H1 (cell line): ENCODE results near the gene SNRPA1. TPM values are rescaled to one million over a fixed set of nuclear protein-coding genes. Genes with fewer than 3 reads are reported as not detected.

Source experiments
- CTCF ChIA-PET: fragments of 300-600 bp; sonication (Branson Sonifier 250); formaldehyde crosslinking; loops from one replicate; lab custom pipeline; 2021; ENCODE audit not compliant: partially characterized antibody; lab: Charles Lee
- POLR2A ChIA-PET: fragments of 300-600 bp; sonication (Branson Sonifier 250); formaldehyde crosslinking; loops from one replicate; lab custom pipeline; 2021; ENCODE audit warnings: inconsistent platforms; ENCODE audit not compliant: partially characterized antibody; lab: Charles Lee
- DNase-seq, 2 experiments: peaks; one replicate each; pipeline versions ENCODE4 v3.0.0 to v3.0.0-alpha.2; 2010 to 2022; ENCODE audit warnings: low spot score in 2 of 2, low read depth in 1 of 2, mixed read lengths in 1 of 2
- FAIRE-seq: peaks from 2 replicates; lab custom pipeline; 2011; peaks lifted over from hg19 to GRCh38; lab: Jason Lieb, UNC
- H2AFZ ChIP-seq: 2 replicates; pipeline ENCODE4 v1.8.1; 2012; ENCODE audit warnings: low read length, inconsistent platforms
- H2AK5ac ChIP-seq: 2 replicates; pipeline ENCODE4 v1.6.1; 2013; ENCODE audit warnings: low read depth, low read length
- H2BK120ac ChIP-seq: replicated peaks from 2 replicates; pipeline ENCODE3; 2013; ENCODE audit warnings: low read depth, low read length, inconsistent platforms
- H2BK12ac ChIP-seq: 2 replicates; pipeline ENCODE4 v1.6.1; 2013; ENCODE audit warnings: low read depth, low read length
- H2BK15ac ChIP-seq: 2 replicates; pipeline ENCODE4 v1.6.1; 2013; ENCODE audit warnings: low read length
- H2BK20ac ChIP-seq: 2 replicates; pipeline ENCODE4 v1.6.1; 2013; ENCODE audit warnings: low read length
- H2BK5ac ChIP-seq: 2 replicates; pipeline ENCODE4 v1.6.1; 2013; ENCODE audit warnings: low read depth, low read length
- H3K14ac ChIP-seq: 2 replicates; pipeline ENCODE4 v1.6.1; 2013; ENCODE audit warnings: inconsistent platforms; ENCODE audit not compliant: insufficient read length
- H3K18ac ChIP-seq: 2 replicates; pipeline ENCODE4 v1.6.1; 2013; ENCODE audit warnings: low read length; ENCODE audit errors: extremely low read depth
- H3K23ac ChIP-seq: 2 replicates; pipeline ENCODE4 v1.6.1; 2013; ENCODE audit warnings: inconsistent platforms; ENCODE audit not compliant: insufficient read length
- H3K23me2 ChIP-seq: 2 replicates; pipeline ENCODE4 v1.6.1; 2013; ENCODE audit warnings: low read depth, low read length
- H3K27ac ChIP-seq: 2 replicates; pipeline ENCODE4 v1.6.1; 2011; ENCODE audit warnings: low read depth, low read length, inconsistent platforms
- H3K27me3 ChIP-seq, 4 experiments: replicated peaks in 1 of 4; 1 replicate in 1 of 4; 2 replicates in 3 of 4; pipeline versions ENCODE4 v1.6.1 to v1.8.1; 2011 to 2013; ENCODE audit warnings: low read length in 3 of 4, mild to moderate bottlenecking in 3 of 4, inconsistent platforms in 2 of 4, mixed read lengths in 2 of 4, moderate library complexity in 1 of 4; ENCODE audit not compliant: control insufficient read depth in 3 of 4, insufficient read depth in 3 of 4; ENCODE audit errors: extremely low read depth in 1 of 4
- H3K36me3 ChIP-seq, 4 experiments: 2 replicates each; pipeline versions ENCODE4 v1.6.1 to v1.8.1; 2011 to 2013; ENCODE audit warnings: mild to moderate bottlenecking in 4 of 4, low read length in 3 of 4, moderate library complexity in 2 of 4, control low read depth in 1 of 4, inconsistent platforms in 1 of 4; ENCODE audit not compliant: insufficient read depth in 4 of 4, control insufficient read depth in 2 of 4
- H3K4ac ChIP-seq: replicated peaks from 2 replicates; pipeline ENCODE3; 2013; ENCODE audit warnings: low read length, low read depth, mixed read lengths, inconsistent platforms; ENCODE audit not compliant: insufficient read length
- H3K4me1 ChIP-seq, 4 experiments: replicated peaks in 1 of 4; 1 replicate in 1 of 4; 2 replicates in 3 of 4; pipeline versions ENCODE4 v1.6.1 to v1.8.1; 2011 to 2013; ENCODE audit warnings: low read length in 3 of 4, inconsistent platforms in 2 of 4, mixed read lengths in 1 of 4; ENCODE audit not compliant: insufficient read depth in 4 of 4, control insufficient read depth in 3 of 4
- H3K4me2 ChIP-seq, 2 experiments: 2 replicates each; pipeline versions ENCODE4 v1.6.1 to v1.8.1; 2011 to 2013; ENCODE audit warnings: low read depth in 2 of 2, low read length in 2 of 2, control low read depth in 1 of 2, inconsistent platforms in 1 of 2, mild to moderate bottlenecking in 1 of 2; ENCODE audit not compliant: insufficient read depth in 1 of 2
- H3K4me3 ChIP-seq, 4 experiments: fragments of 200-600, 300-600 bp in 1 of 4; sonication (generic), shearing (Covaris generic), sonication (Bioruptor Twin) in 1 of 4; 2 replicates each; pipeline versions ENCODE4 v1.5.1 to v1.8.1; 2011 to 2016; ENCODE audit warnings: low read length in 4 of 4, low read depth in 3 of 4, control low read depth in 2 of 4, inconsistent platforms in 2 of 4, mild to moderate bottlenecking in 2 of 4, mixed read lengths in 1 of 4, moderate library complexity in 1 of 4; ENCODE audit not compliant: insufficient read depth in 2 of 4; ENCODE audit errors: extremely low read depth in 1 of 4
- H3K56ac ChIP-seq: replicated peaks from 2 replicates; pipeline ENCODE3; 2013; ENCODE audit warnings: low read depth, mild to moderate bottlenecking, mixed read lengths, low read length, inconsistent platforms; ENCODE audit not compliant: insufficient read length
- H3K79me1 ChIP-seq: 2 replicates; pipeline ENCODE4 v1.6.1; 2013; ENCODE audit warnings: low read depth, low read length, control low read depth
- H3K79me2 ChIP-seq, 2 experiments: 2 replicates each; pipeline versions ENCODE4 v1.6.1 to v1.8.1; 2012 to 2013; ENCODE audit warnings: low read length in 2 of 2, mild to moderate bottlenecking in 2 of 2, inconsistent platforms in 1 of 2; ENCODE audit not compliant: insufficient read depth in 2 of 2, control insufficient read depth in 1 of 2
- H3K9ac ChIP-seq, 4 experiments: replicated peaks in 1 of 4; 1 replicate in 1 of 4; 2 replicates in 3 of 4; pipeline versions ENCODE4 v1.6.1 to v1.8.1; 2011 to 2013; ENCODE audit warnings: low read depth in 3 of 4, low read length in 3 of 4, control low read depth in 2 of 4, mild to moderate bottlenecking in 2 of 4, moderate library complexity in 2 of 4, inconsistent platforms in 1 of 4; ENCODE audit errors: extremely low read depth in 1 of 4
- H3K9me3 ChIP-seq, 2 experiments: 2 replicates each; pipeline versions ENCODE4 v1.6.1 to v1.8.1; 2012 to 2013; ENCODE audit warnings: mild to moderate bottlenecking in 2 of 2, moderate library complexity in 2 of 2, control low read depth in 1 of 2, inconsistent platforms in 1 of 2, low read depth in 1 of 2, low read length in 1 of 2, mixed read lengths in 1 of 2; ENCODE audit not compliant: insufficient read depth in 2 of 2
- H4K20me1 ChIP-seq, 2 experiments: replicated peaks in 1 of 2; 2 replicates each; pipeline versions ENCODE3 to v1.8.1; 2011 to 2013; ENCODE audit warnings: inconsistent platforms in 2 of 2, low read length in 2 of 2, mild to moderate bottlenecking in 1 of 2; ENCODE audit not compliant: insufficient read depth in 2 of 2, control insufficient read depth in 1 of 2
- H4K5ac ChIP-seq: 2 replicates; pipeline ENCODE4 v1.6.1; 2013; ENCODE audit warnings: low read length, low read depth, mixed read lengths, inconsistent platforms; ENCODE audit not compliant: insufficient read length
- H4K8ac ChIP-seq: 2 replicates; pipeline ENCODE4 v1.8.0; 2013; ENCODE audit warnings: mild to moderate bottlenecking, moderate library complexity, low read length, inconsistent platforms; ENCODE audit not compliant: insufficient read depth; ENCODE audit errors: extremely low read depth
- H4K91ac ChIP-seq: replicated peaks from 2 replicates; pipeline ENCODE3; 2013; ENCODE audit warnings: low read length, mixed read lengths, inconsistent platforms; ENCODE audit not compliant: insufficient read length
- RAD21 ChIP-seq, 2 experiments: IDR thresholded peaks in 1 of 2; conservative IDR thresholded peaks in 1 of 2; 2 replicates each; pipeline ENCODE4 v1.6.1; 2011; ENCODE audit warnings: low read depth in 2 of 2, low read length in 2 of 2, improper control_type of control experiment in 1 of 2, inconsistent platforms in 1 of 2, mild to moderate bottlenecking in 1 of 2, moderate library complexity in 1 of 2
- SP2 ChIP-seq: IDR thresholded peaks from 2 replicates; pipeline ENCODE4 v1.6.1; 2012; ENCODE audit warnings: mild to moderate bottlenecking, low read length, inconsistent platforms
- WGBS, 2 experiments: shearing (Covaris generic) in 1 of 2; methylation state at CpG; one replicate each; pipeline versions ENCODE4 v1.1.6 to v1.1.7; 2013 to 2015; ENCODE audit warnings: low lambda C conversion rate in 2 of 2, mixed read lengths in 2 of 2, inconsistent platforms in 1 of 2, low coverage in 1 of 2, missing lambda C conversion rate in 1 of 2; ENCODE audit not compliant: insufficient replicate concordance in 2 of 2, insufficient coverage in 1 of 2, insufficient read length in 1 of 2; ENCODE audit errors: extremely low coverage in 1 of 2, missing lambda C conversion rate in 1 of 2; 5-methylcytosine and 5-hydroxymethylcytosine counted together
- polyA plus RNA-seq, 7 experiments: library from polyadenylated mRNA; depleted of rRNA in 3 of 7; stranded (reverse) in 5 of 7; unstranded in 2 of 7; fragments of >200 nt in 5 of 7; fragments of 200-250 nt in 2 of 7; gene quantifications; 1 replicate in 5 of 7; 2 replicates in 1 of 7; 4 replicates in 1 of 7; pipeline versions ENCODE4 v1.2.1 to v1.2.3, GENCODE V29; 2011 to 2013; ENCODE audit warnings: missing spikeins in 2 of 7, mixed read lengths in 2 of 7
- total RNA-seq: library from RNA; stranded (reverse); fragmentation: NEBNext Ultra II Directional; extraction: Animal tissue kit (Norgen Biotek cat#: 25700); gene quantifications from 2 replicates; pipeline ENCODE4 v1.2.1, GENCODE V29; 2021
- TF ChIP-seq, protein P1 (sequence below), 3 experiments: IDR thresholded peaks; 1 replicate in 2 of 3; 2 replicates in 1 of 3; pipeline versions ENCODE4 v1.5.1 to v1.6.1; 2011; ENCODE audit warnings: low read length in 3 of 3, mild to moderate bottlenecking in 3 of 3, inconsistent platforms in 2 of 3, low read depth in 1 of 3, moderate library complexity in 1 of 3; ENCODE audit not compliant: insufficient read depth in 1 of 3; ENCODE audit errors: control extremely low read depth in 1 of 3

SNRPA1 gene
- total and polyA plus RNA-seq, 2 of the 8 experiments (the other 6 are each of a cell fraction or from before 2014, with no cell fraction given) = 140 to 221 TPM

DNA sequence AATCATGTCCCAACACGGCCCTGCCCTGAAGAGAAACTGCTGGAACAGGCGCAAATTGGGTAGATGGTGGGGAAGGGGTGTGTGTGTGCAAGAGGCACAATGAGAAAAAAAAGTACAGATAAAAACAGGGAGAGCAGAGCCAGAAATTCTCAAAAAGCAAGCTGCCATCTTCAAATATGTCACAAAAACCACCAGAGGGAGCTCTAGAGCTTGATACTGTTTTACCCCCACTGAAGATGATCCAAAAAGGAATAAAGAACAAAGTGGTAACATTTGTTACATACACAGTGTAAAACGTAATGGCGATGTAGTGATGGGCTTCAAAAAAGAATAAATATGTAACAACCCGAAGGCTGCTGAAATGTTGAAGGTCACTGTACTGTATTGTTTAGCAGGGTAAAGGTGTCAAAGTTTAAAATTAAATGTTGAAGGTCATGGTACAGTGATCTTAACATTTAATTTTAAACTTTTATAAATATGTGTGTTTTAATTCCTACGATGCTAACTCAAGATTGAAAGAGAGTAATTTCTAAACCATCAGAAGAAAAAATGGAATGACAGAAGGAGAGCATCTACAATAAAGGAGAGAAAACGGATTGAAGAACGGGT lies 6.0 kb downstream of the SNRPA1 start:
- Histone ChIP-seq H3K18ac (no peak overlapping the region), H2BK120ac (no peak overlapping the region), H4K20me1 (peaks cover 9 to 10% of the 10 kb centered on the region in 2 experiments), H4K91ac (no peak overlapping the region), H3K79me2 (peaks cover 28 to 61% of the 10 kb centered on the region in 2 experiments), H4K8ac (no peak overlapping the region), H3K4me1 (peaks cover 3 to 5% (median 4%) of the 10 kb centered on the region in 4 experiments; a peak in 4 of 7 replicates), H3K23me2 (peaks cover 1% of the 10 kb centered on the region; the same call in 1 of the 2 replicates), H3K4ac (no peak overlapping the region), H2BK15ac (no peak overlapping the region), H4K5ac (no peak overlapping the region), H2BK5ac (no peak overlapping the region), H3K36me3 (peaks cover 24 to 50% (median 35%) of the 10 kb centered on the region in 4 experiments), H3K4me3 (no peak overlapping the region), H3K23ac (no peak overlapping the region), H3K9ac (no peak overlapping the region), H2AFZ (no peak overlapping the region), H2AK5ac (no peak overlapping the region), H3K9me3 (no peaks in the 10 kb centered on the region), H3K4me2 (no peak overlapping the region), H3K27me3 (no peaks in the 10 kb centered on the region), H3K14ac (no peak overlapping the region), H3K27ac (no peak overlapping the region)
- CTCF ChIA-PET = interaction anchor here (0.6 to 2.7 kb wide), 40 partner anchors 9 to 370 kb away, joined by 3 to 21 read pairs (median 4); partner anchors contain the start of gene TM2D3
- FAIRE-seq (peak; percentile 70), DNase-seq (no peak)
- 90% methylated on average over 8 of the region's 8 CpGs; no CpG with 5 or more reads in 1 of the 2 experiments for WGBS, 2 experiments
- POLR2A ChIA-PET = interaction anchor here (0.7 kb wide), 1 partner anchor 14 kb away, joined by 3 read pairs; no protein-coding TSS in a partner anchor
- TF ChIP-seq SP2 (no peak), RAD21 (IDR thresholded peaks at IDR 0.05 in 1 of 2, conservative IDR thresholded peaks at IDR 0.05 in 1 of 2; ENCODE audit: low read depth in 2 of 2, low read length in 2 of 2) (peak; percentile 61 to 62)
- TF ChIP-seq, protein P1, sequence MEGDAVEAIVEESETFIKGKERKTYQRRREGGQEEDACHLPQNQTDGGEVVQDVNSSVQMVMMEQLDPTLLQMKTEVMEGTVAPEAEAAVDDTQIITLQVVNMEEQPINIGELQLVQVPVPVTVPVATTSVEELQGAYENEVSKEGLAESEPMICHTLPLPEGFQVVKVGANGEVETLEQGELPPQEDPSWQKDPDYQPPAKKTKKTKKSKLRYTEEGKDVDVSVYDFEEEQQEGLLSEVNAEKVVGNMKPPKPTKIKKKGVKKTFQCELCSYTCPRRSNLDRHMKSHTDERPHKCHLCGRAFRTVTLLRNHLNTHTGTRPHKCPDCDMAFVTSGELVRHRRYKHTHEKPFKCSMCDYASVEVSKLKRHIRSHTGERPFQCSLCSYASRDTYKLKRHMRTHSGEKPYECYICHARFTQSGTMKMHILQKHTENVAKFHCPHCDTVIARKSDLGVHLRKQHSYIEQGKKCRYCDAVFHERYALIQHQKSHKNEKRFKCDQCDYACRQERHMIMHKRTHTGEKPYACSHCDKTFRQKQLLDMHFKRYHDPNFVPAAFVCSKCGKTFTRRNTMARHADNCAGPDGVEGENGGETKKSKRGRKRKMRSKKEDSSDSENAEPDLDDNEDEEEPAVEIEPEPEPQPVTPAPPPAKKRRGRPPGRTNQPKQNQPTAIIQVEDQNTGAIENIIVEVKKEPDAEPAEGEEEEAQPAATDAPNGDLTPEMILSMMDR (IDR thresholded peaks at IDR 0.05; ENCODE audit: control extremely low read depth in 1 of 3, insufficient read depth in 1 of 3, low read depth in 1 of 3, low read length in 3 of 3) = peak in 2 of 3 experiments; percentile 51 to 55; a peak in 2 of 4 replicates
- TF ChIP-seq, all 59 proteins: peak for 2
- no peak overlapping the region for H2BK12ac ChIP-seq
- H2BK20ac ChIP-seq = no peak overlapping the region
- H3K79me1 ChIP-seq = peaks cover 4% of the 10 kb centered on the region
- no peak overlapping the region for H3K56ac ChIP-seq
